HG03457 (cell line): Measurements from ENCODE around the gene FBXL17.

Experiments
- ATAC-seq: cut with Tn5 transposase; IDR thresholded peaks from one replicate; pipeline ENCODE4 v1.9.1; 2021; ENCODE audit warnings: moderate number of reproducible peaks; ENCODE audit not compliant: unreplicated experiment

The FBXL17 gene

GRCh38 chr5:108255468-108255867 lies 126.4 kb downstream of the FBXL17 start:
- no peak for ATAC-seq

DNA sequence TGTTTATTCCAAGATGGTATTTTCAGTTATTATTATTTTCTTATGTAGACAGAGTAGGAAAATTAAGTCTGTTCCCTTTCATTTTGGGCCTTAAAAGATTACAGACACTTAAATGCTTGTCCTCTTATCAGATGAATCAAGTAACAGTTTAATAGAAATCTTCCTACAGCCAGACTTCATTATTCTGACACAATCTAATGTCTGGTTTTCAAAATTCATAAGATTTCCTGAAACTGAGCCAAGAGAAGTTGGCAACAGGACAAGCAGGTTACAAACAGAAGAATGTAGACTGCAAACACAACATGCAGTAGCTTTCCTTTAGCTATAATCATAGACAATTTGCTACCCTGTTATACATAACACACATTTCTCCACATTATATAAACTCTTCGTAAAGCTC lies 130.5 kb downstream of the FBXL17 start:
- ATAC-seq = no peak

DNA sequence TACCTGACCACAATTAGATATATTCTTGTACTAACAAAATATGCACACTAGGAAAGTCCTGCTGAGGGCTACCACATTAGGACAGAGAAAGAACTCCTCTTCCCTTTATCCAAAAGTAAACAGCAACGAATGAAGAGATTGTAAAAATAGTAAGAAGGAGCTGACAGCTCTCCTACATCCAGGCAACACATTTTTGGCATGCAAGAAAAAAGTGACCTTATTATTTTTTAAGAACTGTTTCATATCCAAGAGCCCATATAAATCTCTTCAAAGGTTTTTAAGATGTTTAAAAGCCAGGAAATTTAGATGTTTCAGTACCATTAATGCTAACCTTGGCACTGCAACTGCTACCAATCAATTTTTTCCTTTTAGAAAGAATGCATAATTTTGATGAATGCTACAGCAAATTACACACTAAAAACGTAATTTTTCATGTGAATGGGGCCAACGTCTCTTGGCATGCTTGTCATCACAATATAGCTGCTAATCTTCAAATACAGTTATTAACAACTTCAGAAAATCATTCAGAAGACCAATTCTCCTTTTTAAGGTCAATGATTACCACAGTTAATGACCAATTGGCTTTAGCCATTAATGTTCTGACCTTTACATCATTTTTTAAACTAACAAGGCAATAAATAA lies 132.0 kb downstream of the FBXL17 start:
- ATAC-seq = no peak

- ATAC-seq = no peak
Observed at GRCh38 chr5:108249095-108249784, 132.7 kb downstream of the FBXL17 start.

DNA sequence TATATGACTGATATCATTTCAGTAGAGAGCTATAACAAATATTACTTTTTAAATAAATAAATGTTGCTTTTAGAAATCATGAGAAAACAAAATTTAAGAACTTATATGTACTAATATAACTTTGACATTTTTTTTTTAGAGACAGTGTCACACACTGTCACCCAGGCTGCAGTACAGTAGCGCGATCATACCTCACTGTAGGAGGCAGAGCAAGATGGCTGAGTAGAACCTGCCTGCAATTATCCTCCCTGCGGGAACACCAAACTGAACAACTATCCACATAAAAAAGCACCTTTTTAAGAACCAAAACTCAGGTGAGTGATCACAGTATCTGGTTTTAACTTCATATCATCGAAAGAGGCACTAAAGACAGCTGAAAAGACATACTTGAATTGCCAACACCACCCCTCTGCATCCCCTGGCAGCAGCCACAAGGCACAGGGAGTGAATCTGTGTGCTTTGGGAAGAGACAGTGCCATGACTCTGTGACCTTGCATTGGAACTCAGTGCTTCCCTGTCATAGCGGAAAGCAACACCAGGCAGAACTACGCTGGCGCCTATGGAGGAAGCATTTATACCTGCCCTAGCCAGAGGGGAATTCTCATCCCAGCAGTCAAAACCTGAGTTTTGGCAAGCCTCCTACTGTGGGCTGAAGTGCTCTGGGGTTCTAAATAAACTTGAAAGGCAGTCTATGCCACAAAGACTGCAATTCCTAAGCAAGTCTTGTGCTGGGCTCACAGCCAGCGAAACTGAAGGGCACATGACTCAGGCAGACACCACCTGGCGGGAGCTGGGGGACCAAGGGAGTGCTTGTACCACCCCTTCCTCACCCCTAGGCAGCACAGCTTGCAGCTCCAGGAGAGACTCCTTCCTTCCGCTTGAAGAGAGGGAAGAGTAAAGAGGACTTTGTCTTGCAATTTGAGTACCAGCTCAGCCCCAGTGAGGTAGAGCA lies 142.7 kb downstream of the FBXL17 start:
- ATAC-seq = no peak

- no peak for ATAC-seq
Observed at GRCh38 chr5:108238461-108238860, 143.4 kb downstream of the FBXL17 start.

DNA sequence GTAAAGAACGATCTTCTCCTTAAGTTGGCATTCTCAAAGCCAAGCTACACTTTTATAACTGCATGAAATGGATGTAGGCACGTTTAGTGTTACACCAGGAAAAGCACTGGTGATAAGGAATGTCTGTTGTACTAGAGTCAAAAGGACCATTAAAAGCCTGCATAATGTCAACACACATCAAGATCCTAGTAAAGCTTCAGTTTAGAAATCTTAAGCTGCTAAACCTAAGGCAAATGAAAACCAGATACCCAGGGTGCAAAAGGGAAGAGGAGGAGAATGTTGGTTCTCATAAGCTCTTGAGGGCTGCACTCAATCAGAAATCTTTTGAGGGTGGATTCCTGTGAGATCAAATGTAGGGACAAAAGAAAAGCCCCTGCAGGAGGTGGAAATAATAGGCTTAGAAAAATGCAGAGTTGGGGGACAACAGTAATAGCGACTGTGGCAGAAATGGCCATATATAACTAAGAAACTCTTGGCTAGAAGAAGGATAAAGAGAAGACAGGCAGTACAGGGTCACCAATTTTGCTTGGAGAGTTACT lies 148.2 kb downstream of the FBXL17 start:
- ATAC-seq = no peak

DNA sequence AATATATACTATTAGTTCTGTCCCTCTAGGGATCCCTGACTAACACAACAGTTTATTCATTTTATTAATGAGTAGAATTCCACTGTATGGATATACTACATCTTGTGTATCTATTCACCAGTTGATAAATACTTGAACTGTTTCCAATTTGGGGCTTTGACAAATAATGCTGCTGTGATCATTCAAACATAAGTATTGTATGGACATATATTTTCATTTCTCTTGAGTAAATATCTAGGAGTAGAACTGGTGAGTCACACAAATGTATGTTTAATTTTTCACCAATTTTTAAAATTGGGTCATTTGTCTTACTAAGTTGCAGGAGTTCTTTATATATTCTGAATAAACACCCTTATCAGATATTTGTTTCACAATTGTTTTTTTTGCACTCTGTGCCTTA lies 149.1 kb downstream of the FBXL17 start:
- ATAC-seq = no peak

GRCh38 chr5:108222011-108222410 lies 159.9 kb downstream of the FBXL17 start:
- no peak for ATAC-seq

DNA sequence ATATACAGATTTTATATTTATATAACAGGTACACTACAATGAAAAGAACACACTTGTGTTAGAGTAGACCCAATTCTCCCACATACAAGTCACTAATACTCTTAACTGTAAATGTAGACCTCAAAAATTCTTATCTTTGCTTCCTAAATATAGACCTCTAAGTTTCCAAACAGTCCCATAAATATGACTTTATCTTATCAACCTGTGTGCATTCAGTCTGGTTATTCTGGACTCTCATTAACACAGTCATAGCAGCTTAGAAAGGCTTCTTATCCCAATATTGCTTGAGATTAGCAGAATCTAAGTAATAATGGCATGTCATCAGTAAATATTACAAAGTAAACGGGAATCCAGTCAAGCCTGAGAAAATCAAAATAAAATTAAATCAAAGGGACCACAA lies 161.1 kb downstream of the FBXL17 start:
- no peak for ATAC-seq

DNA sequence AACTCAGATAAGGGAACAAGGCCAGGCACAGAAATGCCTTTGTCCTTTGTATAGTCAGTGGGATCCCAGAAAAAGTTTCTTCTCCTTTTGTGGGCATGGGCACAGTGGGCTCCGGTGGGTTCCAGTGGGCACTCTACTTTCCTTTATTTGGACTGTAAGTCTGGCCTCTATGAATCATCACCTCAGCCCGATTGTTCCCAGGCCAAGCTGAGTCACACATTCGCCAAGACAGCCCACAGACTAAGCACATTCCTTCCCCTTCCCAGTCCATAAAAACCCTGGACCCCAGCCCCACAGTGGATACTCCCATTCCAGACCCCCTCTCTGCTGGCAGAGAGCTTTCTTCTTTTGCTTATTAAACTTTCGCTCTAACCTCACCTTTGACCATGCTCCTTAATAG lies 165.0 kb downstream of the FBXL17 start:
- no peak for ATAC-seq

DNA sequence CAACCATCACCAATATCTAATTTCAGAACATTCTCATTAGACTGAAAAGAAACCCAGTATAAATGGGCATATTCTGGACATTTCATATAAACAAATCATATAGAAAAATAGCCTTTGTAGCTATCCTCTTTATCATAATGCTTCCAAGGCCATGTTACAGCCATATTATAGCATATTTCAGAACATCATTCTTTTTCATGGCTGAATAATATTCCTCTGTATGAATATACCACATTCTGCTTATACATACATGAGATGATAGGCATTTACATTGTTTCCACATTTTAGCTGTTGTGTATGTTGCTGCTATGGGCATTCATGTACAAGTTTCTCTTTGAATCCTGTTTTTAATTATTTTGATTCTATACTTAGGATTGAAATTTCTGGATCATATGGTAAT lies 167.0 kb downstream of the FBXL17 start:
- no peak for ATAC-seq

GRCh38 chr5:108212775-108213346 lies 169.0 kb downstream of the FBXL17 start:
- ATAC-seq = no peak

- no peak for ATAC-seq
Observed at GRCh38 chr5:108206707-108207106, 175.2 kb downstream of the FBXL17 start.

DNA sequence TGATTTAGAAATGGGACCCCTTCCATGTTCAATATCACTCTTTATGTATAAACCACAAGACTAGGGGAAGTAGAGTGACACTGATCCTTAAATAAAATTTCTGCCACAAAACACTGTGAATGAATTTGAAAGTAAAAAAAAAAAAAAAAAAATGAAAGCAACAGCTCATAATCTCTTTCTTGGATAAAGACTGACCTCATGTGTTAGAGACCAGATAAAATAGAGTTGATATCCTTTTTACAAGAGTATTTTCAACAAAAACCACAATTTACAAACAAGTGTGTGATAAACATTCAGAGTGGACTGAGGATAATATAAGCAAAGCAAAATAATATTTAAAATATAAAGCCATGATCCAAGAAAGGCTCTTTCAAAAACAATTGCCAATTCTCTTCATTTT lies 180.2 kb downstream of the FBXL17 start:
- no peak for ATAC-seq

DNA sequence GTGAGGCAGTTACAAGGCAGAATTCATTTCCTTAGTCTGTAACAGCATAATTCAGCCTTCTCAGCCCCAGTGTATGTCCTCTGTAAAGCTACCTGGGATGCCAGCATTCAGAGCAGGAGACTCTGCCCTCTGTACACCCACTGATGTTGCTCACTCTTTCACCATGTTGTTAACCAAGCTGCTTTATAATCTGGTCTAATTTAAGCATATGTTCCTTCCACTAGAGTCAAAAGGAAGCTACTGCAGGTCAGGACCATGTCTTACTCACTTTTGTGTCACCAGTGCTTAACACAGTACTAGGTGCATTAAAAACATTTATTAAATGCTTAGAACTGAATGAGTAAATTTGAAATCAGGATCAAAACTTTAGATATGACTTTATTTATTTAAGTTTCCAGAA lies 185.6 kb downstream of the FBXL17 start:
- no peak for ATAC-seq

- ATAC-seq = no peak
Observed at GRCh38 chr5:108193021-108193795, 188.7 kb downstream of the FBXL17 start.

DNA sequence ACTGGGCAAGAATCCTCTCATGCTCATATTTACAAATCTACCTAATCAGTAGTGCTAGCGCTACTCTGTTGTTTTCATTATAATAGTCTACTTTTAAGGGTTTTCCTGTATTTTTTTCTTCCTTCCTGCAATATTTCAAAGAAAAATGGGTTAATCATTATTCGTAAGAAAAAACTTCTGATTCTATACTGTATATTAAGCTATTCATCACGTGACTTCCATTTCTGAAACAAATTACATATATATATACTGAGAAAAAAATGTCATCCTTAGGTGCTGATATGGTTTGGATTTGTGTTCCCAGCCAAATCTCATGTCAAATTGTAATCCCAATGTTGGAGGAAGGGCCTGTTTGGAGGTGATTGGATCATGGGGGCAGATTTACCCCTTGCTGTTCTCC lies 197.0 kb downstream of the FBXL17 start:
- no peak for ATAC-seq

DNA sequence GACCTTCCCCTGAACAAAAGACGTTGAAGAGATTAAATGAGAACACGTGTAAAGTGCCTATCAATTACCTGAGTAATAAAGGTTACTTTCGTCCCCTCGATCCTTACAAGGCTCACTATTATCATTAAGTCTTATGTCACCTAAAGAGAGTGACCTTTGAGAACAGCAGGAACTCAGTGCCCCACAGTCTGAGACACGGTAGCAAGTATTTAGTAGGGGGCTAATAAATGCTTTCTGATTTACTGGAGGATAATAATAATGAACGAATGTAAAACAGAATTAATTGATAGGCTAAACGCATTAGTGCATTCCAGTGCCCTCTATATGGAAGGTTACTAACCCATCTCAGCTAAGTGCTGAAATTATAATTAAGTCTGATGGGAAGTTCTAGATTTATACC lies 199.9 kb downstream of the FBXL17 start:
- ATAC-seq = no peak

DNA sequence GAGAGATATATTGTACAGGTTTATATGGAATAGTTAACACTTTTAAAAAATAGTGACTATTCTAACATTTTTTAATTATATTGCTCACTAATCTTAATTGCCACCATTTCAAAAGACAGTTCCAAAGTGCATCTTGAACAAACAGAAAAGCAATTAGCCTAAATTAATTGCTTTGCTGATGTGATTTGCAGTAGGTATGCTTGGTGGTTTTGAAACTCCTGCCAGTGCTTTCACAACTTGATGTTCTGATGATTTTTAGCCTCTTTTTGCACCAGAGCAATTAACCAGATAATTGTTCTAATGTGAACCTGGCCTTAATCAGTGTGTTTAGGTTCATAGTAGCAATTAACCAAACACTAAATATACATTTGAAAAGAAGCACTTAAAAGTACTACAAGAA lies 207.6 kb downstream of the FBXL17 start:
- no peak for ATAC-seq
